Lower leg skin (tissue), 3 donors: ENCODE results near the gene KRTAP19-3.

Experiments used
- CTCF ChIP-seq, 3 donors: fragments of 450-650 bp; IDR thresholded peaks; one replicate each; pipeline ENCODE4 v1.5.1; 2016; ENCODE audit warnings: antibody characterized with exemption in 3 of 3, mild to moderate bottlenecking in 3 of 3, moderate library complexity in 2 of 3
- POLR2A ChIP-seq, 2 donors: fragments of 450-650 bp; IDR thresholded peaks; one replicate each; pipeline ENCODE4 v1.6.1; 2016 to 2017; ENCODE audit warnings: antibody characterized with exemption in 2 of 2, mild to moderate bottlenecking in 1 of 2, moderate library complexity in 1 of 2

DNA sequence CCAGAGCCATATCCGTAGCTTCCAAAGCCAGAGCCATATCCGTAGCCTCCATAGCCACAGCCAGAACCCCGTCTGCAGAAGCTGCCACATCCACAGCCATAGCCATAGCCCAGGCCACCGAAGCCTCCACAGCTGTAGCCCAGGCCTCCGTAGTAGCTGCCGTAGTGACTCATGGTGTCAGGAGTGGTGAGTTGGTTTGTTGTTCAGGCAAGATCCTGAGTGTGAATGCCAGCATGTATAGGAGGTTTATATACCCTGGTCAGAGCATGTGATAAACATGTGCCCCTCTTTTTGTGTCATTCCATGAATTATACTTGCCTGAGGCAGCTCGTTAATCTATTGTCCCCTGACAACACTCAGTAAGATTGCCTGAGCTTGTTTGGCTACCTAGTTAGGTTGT is 11.7 kb downstream of the KRTAP19-3 start, which contains the start of gene KRTAP19-1:
- TF ChIP-seq POLR2A (IDR thresholded peaks at IDR 0.05) (no peak), CTCF (IDR thresholded peaks at IDR 0.05) (no peak)
